Measurements from ENCODE around the gene TTC17. TPM values are rescaled to one million over a fixed set of nuclear protein-coding genes. Genes with fewer than 3 reads are reported as not detected.
A peak's percentile ranks its signal among the peaks of the same experiment; 100 is the strongest.
"Not testable (repeated sequence)": the region's sequence is repeated elsewhere in the genome, so short reads cannot be mapped to it uniquely, and the experiment has no call there.

The TTC17 gene, protein sequence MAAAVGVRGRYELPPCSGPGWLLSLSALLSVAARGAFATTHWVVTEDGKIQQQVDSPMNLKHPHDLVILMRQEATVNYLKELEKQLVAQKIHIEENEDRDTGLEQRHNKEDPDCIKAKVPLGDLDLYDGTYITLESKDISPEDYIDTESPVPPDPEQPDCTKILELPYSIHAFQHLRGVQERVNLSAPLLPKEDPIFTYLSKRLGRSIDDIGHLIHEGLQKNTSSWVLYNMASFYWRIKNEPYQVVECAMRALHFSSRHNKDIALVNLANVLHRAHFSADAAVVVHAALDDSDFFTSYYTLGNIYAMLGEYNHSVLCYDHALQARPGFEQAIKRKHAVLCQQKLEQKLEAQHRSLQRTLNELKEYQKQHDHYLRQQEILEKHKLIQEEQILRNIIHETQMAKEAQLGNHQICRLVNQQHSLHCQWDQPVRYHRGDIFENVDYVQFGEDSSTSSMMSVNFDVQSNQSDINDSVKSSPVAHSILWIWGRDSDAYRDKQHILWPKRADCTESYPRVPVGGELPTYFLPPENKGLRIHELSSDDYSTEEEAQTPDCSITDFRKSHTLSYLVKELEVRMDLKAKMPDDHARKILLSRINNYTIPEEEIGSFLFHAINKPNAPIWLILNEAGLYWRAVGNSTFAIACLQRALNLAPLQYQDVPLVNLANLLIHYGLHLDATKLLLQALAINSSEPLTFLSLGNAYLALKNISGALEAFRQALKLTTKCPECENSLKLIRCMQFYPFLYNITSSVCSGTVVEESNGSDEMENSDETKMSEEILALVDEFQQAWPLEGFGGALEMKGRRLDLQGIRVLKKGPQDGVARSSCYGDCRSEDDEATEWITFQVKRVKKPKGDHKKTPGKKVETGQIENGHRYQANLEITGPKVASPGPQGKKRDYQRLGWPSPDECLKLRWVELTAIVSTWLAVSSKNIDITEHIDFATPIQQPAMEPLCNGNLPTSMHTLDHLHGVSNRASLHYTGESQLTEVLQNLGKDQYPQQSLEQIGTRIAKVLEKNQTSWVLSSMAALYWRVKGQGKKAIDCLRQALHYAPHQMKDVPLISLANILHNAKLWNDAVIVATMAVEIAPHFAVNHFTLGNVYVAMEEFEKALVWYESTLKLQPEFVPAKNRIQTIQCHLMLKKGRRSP
- 79.9 TPM for total RNA-seq

DNA sequence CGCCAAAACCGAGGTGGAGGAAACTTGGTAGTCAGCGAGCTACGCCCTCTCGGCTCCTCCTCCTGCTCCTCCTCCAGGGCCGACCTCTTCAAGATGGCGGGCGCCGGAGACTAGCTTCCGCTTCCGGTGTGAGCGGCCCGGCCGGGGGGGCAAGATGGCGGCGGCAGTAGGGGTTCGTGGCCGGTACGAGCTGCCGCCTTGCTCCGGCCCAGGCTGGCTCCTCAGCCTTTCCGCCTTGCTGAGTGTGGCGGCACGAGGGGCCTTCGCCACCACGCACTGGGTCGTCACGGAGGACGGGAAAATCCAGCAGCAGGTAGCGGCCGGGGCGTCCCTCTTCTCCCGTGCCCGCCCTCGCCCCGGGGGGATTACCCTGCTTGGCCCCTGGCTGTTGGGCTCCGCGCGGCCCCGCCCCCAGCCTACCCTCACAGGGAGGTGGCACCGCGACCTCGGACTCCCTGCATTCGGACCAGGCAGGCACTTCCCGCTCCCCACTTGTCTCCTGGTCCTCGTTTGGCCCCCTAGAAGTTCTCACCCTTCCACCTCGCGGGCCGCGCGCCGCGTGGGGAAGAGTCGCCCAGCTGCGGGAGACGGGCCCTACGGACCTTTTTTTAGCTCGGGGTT, at the start of gene TTC17:
TTC17 (plus strand) TSS at position 120 of the 621 bp plus-strand sequence; CDS start at position 155, 35 bp downstream.
- H3K27me3 ChIP-seq (ENCODE audit: control insufficient read depth in 3 of 3, insufficient read depth in 3 of 3, low read length in 3 of 3), result no peaks in the 10 kb centered on the region
- H3K4me3 ChIP-seq (ENCODE audit: low read length in 3 of 3), result peak within 1 kb of the TSS; percentile 92 to 97 (median 94)
- no peaks in the 10 kb centered on the region for H3K9me3 ChIP-seq (ENCODE audit: control insufficient read depth in 3 of 3, low read length in 3 of 3)
- peaks cover 14 to 35% (median 25%) of the 10 kb centered on the region in 3 donors for H3K4me1 ChIP-seq (ENCODE audit: control insufficient read depth in 3 of 3, insufficient read depth in 3 of 3, low read length in 3 of 3)
- peak within 1 kb of the TSS; percentile 90 for H3K27ac ChIP-seq (ENCODE audit: low read depth, low read length)
- H3K36me3 ChIP-seq (ENCODE audit: control insufficient read depth in 3 of 3, insufficient read depth in 3 of 3, low read length in 3 of 3), result peaks cover 0 to 5% (median 0%) of the 10 kb centered on the region in 3 donors
- peak within 1 kb of the TSS; percentile 90 to 97 (median 94) for H3K9ac ChIP-seq (ENCODE audit: low read depth in 1 of 3, low read length in 3 of 3)

DNA sequence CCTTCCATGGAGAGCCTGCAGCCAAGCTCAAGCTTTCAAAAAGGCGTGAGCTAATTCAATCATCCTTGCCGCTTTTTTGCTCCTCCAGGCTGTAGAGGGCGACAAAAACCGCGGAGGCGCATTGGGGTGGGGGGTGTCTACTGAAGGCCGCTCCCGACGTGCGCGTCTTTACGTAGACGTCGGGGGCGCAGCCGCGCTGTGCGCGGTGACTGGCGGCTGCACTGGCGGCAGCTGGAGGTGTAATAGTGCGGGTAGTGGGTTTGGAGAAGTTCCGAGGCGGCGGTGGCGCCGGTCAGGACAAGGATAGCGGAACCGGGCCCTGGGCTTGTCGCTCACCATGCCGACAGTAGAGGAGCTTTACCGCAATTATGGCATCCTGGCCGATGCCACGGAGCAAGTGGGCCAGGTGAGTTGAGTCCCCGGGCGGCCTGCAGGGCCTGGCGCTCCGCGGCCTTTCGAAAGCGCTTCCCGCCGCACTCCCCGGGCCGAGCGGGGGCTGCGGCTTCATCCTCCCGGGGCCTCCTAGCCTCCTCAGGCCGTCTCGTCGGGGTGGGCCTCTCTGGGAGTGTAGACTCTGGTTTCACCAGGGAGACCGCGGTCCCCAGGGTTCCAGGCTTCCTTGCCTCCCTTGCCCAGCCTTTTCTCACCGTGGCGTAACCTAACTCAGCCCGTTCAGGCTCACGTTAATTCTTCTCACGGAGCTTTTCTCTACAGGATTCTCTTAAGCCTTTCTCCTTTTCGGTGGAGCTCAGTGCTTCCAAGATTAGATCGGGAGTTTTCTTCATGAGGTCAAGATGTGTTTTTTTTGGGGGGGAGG, 46.7 kb upstream of the TTC17 start, which contains the start of gene API5:
API5 (plus strand) TSS at position 206 of the 817 bp plus-strand sequence; CDS start at position 338, 132 bp downstream.
- no peaks in the 10 kb centered on the region for H3K27me3 ChIP-seq (ENCODE audit: control insufficient read depth in 3 of 3, insufficient read depth in 3 of 3, low read length in 3 of 3)
- peaks cover 7 to 19% (median 16%) of the 10 kb centered on the region in 3 donors for H3K4me1 ChIP-seq (ENCODE audit: control insufficient read depth in 3 of 3, insufficient read depth in 3 of 3, low read length in 3 of 3)
- peak within 1 kb of the TSS; percentile 96 for H3K9ac ChIP-seq (ENCODE audit: low read depth in 1 of 3, low read length in 3 of 3)
- H3K36me3 ChIP-seq (ENCODE audit: control insufficient read depth in 3 of 3, insufficient read depth in 3 of 3, low read length in 3 of 3), result peaks cover 0 to 2% (median 0%) of the 10 kb centered on the region in 3 donors
- peak within 1 kb of the TSS; percentile 91 to 97 (median 94) for H3K4me3 ChIP-seq (ENCODE audit: low read length in 3 of 3)
- no peaks in the 10 kb centered on the region for H3K9me3 ChIP-seq (ENCODE audit: control insufficient read depth in 3 of 3, low read length in 3 of 3)
- H3K27ac ChIP-seq (ENCODE audit: low read depth, low read length), result peak within 1 kb of the TSS; percentile 85

DNA sequence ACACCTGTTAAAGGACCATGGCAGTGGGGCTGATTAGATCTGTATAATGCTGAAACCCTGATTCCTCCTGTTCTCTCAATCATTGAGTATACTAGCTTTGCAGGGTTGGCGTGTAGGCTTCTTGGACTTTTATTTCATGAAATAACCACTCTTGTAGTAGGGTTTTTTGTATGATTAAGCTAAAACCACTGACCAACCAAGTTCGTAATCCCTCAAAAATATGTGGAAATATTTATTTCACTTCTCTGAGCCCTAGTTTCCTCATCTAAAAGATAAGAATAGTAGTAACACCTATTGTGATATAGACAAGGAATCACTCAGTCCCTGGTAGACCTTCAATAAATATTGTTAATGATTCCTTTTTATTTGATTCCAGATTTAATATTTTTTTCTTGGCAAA, 42.8 kb upstream of the TTC17 start:
- H3K4me3 ChIP-seq (ENCODE audit: low read length in 3 of 3), result no peak overlapping the region
- H3K9me3 ChIP-seq (ENCODE audit: control insufficient read depth in 3 of 3, low read length in 3 of 3), result no peaks in the 10 kb centered on the region
- H3K27me3 ChIP-seq (ENCODE audit: control insufficient read depth in 3 of 3, insufficient read depth in 3 of 3, low read length in 3 of 3), result no peaks in the 10 kb centered on the region
- peaks cover 7 to 19% (median 16%) of the 10 kb centered on the region in 3 donors for H3K4me1 ChIP-seq (ENCODE audit: control insufficient read depth in 3 of 3, insufficient read depth in 3 of 3, low read length in 3 of 3)
- H3K27ac ChIP-seq (ENCODE audit: low read depth, low read length), result no peak overlapping the region
- H3K36me3 ChIP-seq (ENCODE audit: control insufficient read depth in 3 of 3, insufficient read depth in 3 of 3, low read length in 3 of 3), result peaks cover 0 to 18% (median 9%) of the 10 kb centered on the region in 3 donors
- no peak overlapping the region for H3K9ac ChIP-seq (ENCODE audit: low read depth in 1 of 3, low read length in 3 of 3)

DNA sequence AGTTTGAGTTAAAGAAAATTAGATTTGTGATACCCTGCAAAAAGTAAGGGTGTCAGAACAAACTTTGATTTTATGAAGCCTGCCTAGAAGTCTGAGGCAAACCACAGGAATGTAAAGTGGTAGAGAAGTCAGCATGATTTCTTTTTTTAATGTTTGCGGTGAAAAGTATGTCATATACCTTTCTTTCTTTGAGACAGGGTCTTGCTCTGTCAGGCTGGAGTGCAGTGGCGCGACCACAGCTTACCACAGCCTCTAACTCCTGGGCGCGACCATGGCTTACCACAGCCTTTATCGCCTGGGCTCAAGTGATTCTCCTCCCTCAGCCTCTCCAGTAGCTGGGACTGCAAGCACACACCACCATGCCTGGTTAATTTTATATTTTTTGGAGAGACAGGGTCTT, 42.3 kb upstream of the TTC17 start:
- H3K4me1 ChIP-seq (ENCODE audit: control insufficient read depth in 3 of 3, insufficient read depth in 3 of 3, low read length in 3 of 3), result peaks cover 5 to 19% (median 16%) of the 10 kb centered on the region in 3 donors
- H3K9ac ChIP-seq (ENCODE audit: low read depth in 1 of 3, low read length in 3 of 3), result no peak overlapping the region
- no peak overlapping the region for H3K27ac ChIP-seq (ENCODE audit: low read depth, low read length)
- peaks cover 0 to 22% (median 11%) of the 10 kb centered on the region in 3 donors for H3K36me3 ChIP-seq (ENCODE audit: control insufficient read depth in 3 of 3, insufficient read depth in 3 of 3, low read length in 3 of 3)
- no peaks in the 10 kb centered on the region for H3K27me3 ChIP-seq (ENCODE audit: control insufficient read depth in 3 of 3, insufficient read depth in 3 of 3, low read length in 3 of 3)
- H3K9me3 ChIP-seq (ENCODE audit: control insufficient read depth in 3 of 3, low read length in 3 of 3), result no peaks in the 10 kb centered on the region
- no peak overlapping the region for H3K4me3 ChIP-seq (ENCODE audit: low read length in 3 of 3)

DNA sequence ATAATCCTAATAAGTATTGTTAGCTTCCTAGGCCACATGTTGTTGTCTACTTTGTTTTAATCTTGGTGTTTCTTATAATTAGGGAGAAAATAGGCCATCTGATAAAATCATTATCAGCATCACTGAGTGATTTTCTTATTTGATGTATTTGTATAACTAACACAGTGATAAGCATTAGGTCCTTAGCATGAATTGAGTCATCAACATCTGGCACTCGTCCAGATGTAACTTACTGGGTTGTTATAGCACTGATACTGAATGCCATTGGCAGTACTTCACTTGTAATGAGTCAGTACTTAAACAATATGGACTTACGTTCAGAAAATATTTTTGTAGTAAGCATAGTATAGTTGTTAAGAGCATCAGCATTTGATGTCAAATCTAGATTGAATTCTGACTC, 30.7 kb upstream of the TTC17 start:
- H3K4me3 ChIP-seq (ENCODE audit: low read length in 3 of 3), result no peak overlapping the region
- no peak overlapping the region for H3K27ac ChIP-seq (ENCODE audit: low read depth, low read length)
- no peaks in the 10 kb centered on the region for H3K4me1 ChIP-seq (ENCODE audit: control insufficient read depth in 3 of 3, insufficient read depth in 3 of 3, low read length in 3 of 3)
- H3K9me3 ChIP-seq (ENCODE audit: control insufficient read depth in 3 of 3, low read length in 3 of 3), result no peaks in the 10 kb centered on the region
- no peak overlapping the region for H3K9ac ChIP-seq (ENCODE audit: low read depth in 1 of 3, low read length in 3 of 3)
- no peaks in the 10 kb centered on the region for H3K27me3 ChIP-seq (ENCODE audit: control insufficient read depth in 3 of 3, insufficient read depth in 3 of 3, low read length in 3 of 3)
- H3K36me3 ChIP-seq (ENCODE audit: control insufficient read depth in 3 of 3, insufficient read depth in 3 of 3, low read length in 3 of 3), result peaks cover 44 to 93% (median 90%) of the 10 kb centered on the region in 3 donors

DNA sequence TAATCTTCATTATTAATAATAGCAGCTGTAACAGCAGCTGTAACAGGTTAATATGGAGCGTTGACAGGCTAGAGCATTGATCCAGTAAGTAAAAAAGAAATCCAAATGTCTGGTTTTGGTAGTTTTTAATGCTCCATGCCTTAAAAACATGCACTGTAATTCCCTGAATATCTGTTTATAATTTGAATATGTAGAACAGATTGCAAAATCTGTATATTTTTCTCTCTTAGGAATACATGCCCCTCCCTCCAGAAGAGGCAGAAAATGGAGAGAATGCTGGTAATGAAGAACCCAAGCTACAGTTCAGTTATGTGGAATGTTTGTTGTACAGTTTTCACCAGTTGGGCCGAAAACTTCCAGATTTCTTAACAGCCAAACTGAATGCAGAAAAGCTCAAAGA, 30.2 kb upstream of the TTC17 start:
- Histone ChIP-seq H3K27ac (ENCODE audit: low read depth, low read length) (no peak overlapping the region), H3K4me1 (ENCODE audit: control insufficient read depth in 3 of 3, insufficient read depth in 3 of 3, low read length in 3 of 3) (no peaks in the 10 kb centered on the region), H3K9me3 (ENCODE audit: control insufficient read depth in 3 of 3, low read length in 3 of 3) (no peaks in the 10 kb centered on the region), H3K9ac (ENCODE audit: low read depth in 1 of 3, low read length in 3 of 3) (no peak overlapping the region), H3K27me3 (ENCODE audit: control insufficient read depth in 3 of 3, insufficient read depth in 3 of 3, low read length in 3 of 3) (no peaks in the 10 kb centered on the region), H3K4me3 (ENCODE audit: low read length in 3 of 3) (no peak overlapping the region), H3K36me3 (ENCODE audit: control insufficient read depth in 3 of 3, insufficient read depth in 3 of 3, low read length in 3 of 3) (peaks cover 41 to 93% (median 90%) of the 10 kb centered on the region in 3 donors)

DNA sequence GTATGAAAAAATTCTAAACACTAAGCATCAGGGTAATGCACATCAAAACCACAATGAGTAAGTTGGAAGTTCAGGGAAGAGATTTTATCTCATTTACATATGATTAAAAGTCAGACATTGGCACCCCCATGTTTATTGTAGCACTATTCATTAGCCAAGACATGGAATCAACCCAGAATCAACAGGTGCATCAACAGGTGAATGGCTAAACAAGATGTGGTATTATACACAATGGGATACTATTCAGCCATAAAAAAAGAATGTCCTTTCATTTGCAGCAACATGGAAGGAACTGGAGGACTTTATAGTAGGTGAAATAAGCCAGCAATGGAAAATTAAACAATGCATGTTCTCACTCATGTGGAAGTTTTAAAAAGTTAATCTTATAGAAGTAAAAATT, 17.6 kb upstream of the TTC17 start:
- no peaks in the 10 kb centered on the region for H3K27me3 ChIP-seq (ENCODE audit: control insufficient read depth in 3 of 3, insufficient read depth in 3 of 3, low read length in 3 of 3)
- no peak overlapping the region for H3K9ac ChIP-seq (ENCODE audit: low read depth in 1 of 3, low read length in 3 of 3)
- no peaks in the 10 kb centered on the region for H3K9me3 ChIP-seq (ENCODE audit: control insufficient read depth in 3 of 3, low read length in 3 of 3)
- no peak overlapping the region for H3K4me3 ChIP-seq (ENCODE audit: low read length in 3 of 3)
- H3K27ac ChIP-seq (ENCODE audit: low read depth, low read length), result no peak overlapping the region
- H3K4me1 ChIP-seq (ENCODE audit: control insufficient read depth in 3 of 3, insufficient read depth in 3 of 3, low read length in 3 of 3), result no peaks in the 10 kb centered on the region
- H3K36me3 ChIP-seq (ENCODE audit: control insufficient read depth in 3 of 3, insufficient read depth in 3 of 3, low read length in 3 of 3), result peaks cover 26 to 40% (median 34%) of the 10 kb centered on the region in 3 donors

DNA sequence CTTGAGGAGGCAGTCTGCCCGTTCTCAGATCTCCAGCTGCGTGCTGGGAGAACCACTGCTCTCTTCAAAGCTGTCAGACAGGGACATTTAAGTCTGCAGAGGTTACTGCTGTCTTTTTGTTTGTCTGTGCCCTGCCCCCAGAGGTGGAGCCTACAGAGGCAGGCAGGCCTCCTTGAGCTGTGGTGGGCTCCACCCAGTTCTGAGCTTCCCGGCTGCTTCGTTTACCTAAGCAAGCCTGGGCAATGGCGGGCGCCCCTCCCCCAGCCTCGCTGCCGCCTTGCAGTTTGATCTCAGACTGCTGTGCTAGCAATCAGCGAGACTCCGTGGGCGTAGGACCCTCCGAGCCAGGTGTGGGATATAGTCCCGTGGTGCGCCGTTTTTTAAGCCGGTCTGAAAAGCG, 7.3 kb upstream of the TTC17 start:
- H3K4me3 ChIP-seq (ENCODE audit: low read length in 3 of 3); H3K9me3 ChIP-seq (ENCODE audit: control insufficient read depth in 3 of 3, low read length in 3 of 3): not testable (repeated sequence)

DNA sequence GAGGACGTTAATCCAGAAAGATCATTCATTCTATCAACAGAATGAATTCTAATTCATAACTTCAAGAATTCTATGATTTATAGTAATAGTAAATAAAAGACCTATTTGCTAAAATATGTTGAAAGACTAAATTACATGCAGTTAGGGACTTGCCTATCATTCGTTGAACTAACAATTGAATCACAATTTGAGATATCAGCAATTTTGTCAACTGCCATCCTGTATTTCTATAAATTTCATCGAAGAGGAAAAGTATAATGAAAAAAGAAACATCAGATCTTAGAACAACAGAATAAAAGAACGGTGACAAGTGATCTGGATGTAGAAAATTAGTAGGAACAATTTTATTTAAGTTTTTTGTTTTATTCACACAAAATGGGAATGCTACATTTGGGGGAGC, 4.4 kb upstream of the TTC17 start:
- Histone ChIP-seq H3K4me3 (ENCODE audit: low read length in 3 of 3) (no peak overlapping the region), H3K9ac (ENCODE audit: low read depth in 1 of 3, low read length in 3 of 3) (no peak overlapping the region), H3K27ac (ENCODE audit: low read depth, low read length) (no peak overlapping the region), H3K27me3 (ENCODE audit: control insufficient read depth in 3 of 3, insufficient read depth in 3 of 3, low read length in 3 of 3) (no peaks in the 10 kb centered on the region), H3K4me1 (ENCODE audit: control insufficient read depth in 3 of 3, insufficient read depth in 3 of 3, low read length in 3 of 3) (peaks cover 0 to 13% (median 4%) of the 10 kb centered on the region in 3 donors), H3K9me3 (ENCODE audit: control insufficient read depth in 3 of 3, low read length in 3 of 3) (no peaks in the 10 kb centered on the region), H3K36me3 (ENCODE audit: control insufficient read depth in 3 of 3, insufficient read depth in 3 of 3, low read length in 3 of 3) (no peaks in the 10 kb centered on the region)

More for the DNA sequence above, 7.3 kb upstream of the TTC17 start:
- not testable (repeated sequence) for H3K4me1 ChIP-seq (ENCODE audit: control insufficient read depth in 3 of 3, insufficient read depth in 3 of 3, low read length in 3 of 3); H3K9ac ChIP-seq (ENCODE audit: low read depth in 1 of 3, low read length in 3 of 3); H3K27ac ChIP-seq (ENCODE audit: low read depth, low read length); H3K36me3 ChIP-seq (ENCODE audit: control insufficient read depth in 3 of 3, insufficient read depth in 3 of 3, low read length in 3 of 3); H3K27me3 ChIP-seq (ENCODE audit: control insufficient read depth in 3 of 3, insufficient read depth in 3 of 3, low read length in 3 of 3)

Data from skeletal muscle tissue (tissue), 4 donors.